ENCODE results near the gene SLIT3. TPM values are rescaled to one million over a fixed set of nuclear protein-coding genes. Genes with fewer than 3 reads are reported as not detected.

Gene SLIT3
- total RNA-seq, 1 experiment from 2014 or later = not detected

- H3K9me2 ChIP-seq (replicated peaks; ENCODE audit: insufficient read depth, low read length) = no peaks in the 10 kb centered on the region
- H3K4me3 ChIP-seq (ENCODE audit: low read length) = no peak overlapping the region
- DNase-seq = no peak
- H3K27me3 ChIP-seq (ENCODE audit: low read length) = no peaks in the 10 kb centered on the region
- no peaks in the 10 kb centered on the region for H4K20me1 ChIP-seq (ENCODE audit: insufficient read depth, low read depth, low read length)
- no peak overlapping the region for H3K4me2 ChIP-seq (ENCODE audit: low read depth, low read length, poor library complexity, severe bottlenecking)
- H3K27ac ChIP-seq (ENCODE audit: low read length) = no peak overlapping the region
- H2AFZ ChIP-seq (ENCODE audit: low read length) = no peak overlapping the region
- H3K36me3 ChIP-seq (ENCODE audit: insufficient read depth, low read length) = no peaks in the 10 kb centered on the region
- no peaks in the 10 kb centered on the region for H3K79me2 ChIP-seq (ENCODE audit: low read length)
- no peaks in the 10 kb centered on the region for H3K9me3 ChIP-seq (ENCODE audit: low read length)
- peaks cover 28% of the 10 kb centered on the region for H3K4me1 ChIP-seq (ENCODE audit: low read length)
- no peak overlapping the region for H3K9ac ChIP-seq (ENCODE audit: low read length)
Measured at GRCh38 chr5:168713051-168713450, 587.9 kb downstream of the SLIT3 start.

- Histone ChIP-seq H3K27me3 (ENCODE audit: low read length) (no peaks in the 10 kb centered on the region), H2AFZ (ENCODE audit: low read length) (no peak overlapping the region)
- DNase-seq = no peak
Measured at GRCh38 chr5:168712280-168712924, 588.5 kb downstream of the SLIT3 start.

GRCh38 chr5:168710706-168711105, 590.2 kb downstream of the SLIT3 start:
- Histone ChIP-seq H3K9me3 (ENCODE audit: low read length) (no peaks in the 10 kb centered on the region), H4K20me1 (ENCODE audit: insufficient read depth, low read depth, low read length) (no peaks in the 10 kb centered on the region), H3K36me3 (ENCODE audit: insufficient read depth, low read length) (no peaks in the 10 kb centered on the region), H3K9ac (ENCODE audit: low read length) (no peak overlapping the region), H3K79me2 (ENCODE audit: low read length) (no peaks in the 10 kb centered on the region), H3K4me1 (ENCODE audit: low read length) (peaks cover 28% of the 10 kb centered on the region), H2AFZ (ENCODE audit: low read length) (no peak overlapping the region), H3K4me2 (ENCODE audit: low read depth, low read length, poor library complexity, severe bottlenecking) (no peak overlapping the region), H3K27me3 (ENCODE audit: low read length) (no peaks in the 10 kb centered on the region), H3K9me2 (replicated peaks; ENCODE audit: insufficient read depth, low read length) (no peaks in the 10 kb centered on the region), H3K27ac (ENCODE audit: low read length) (no peak overlapping the region), H3K4me3 (ENCODE audit: low read length) (no peak overlapping the region)
- DNase-seq = no peak

More at GRCh38 chr5:168712280-168712924, 588.5 kb downstream of the SLIT3 start:
- Histone ChIP-seq H3K4me3 (ENCODE audit: low read length) (no peak overlapping the region), H4K20me1 (ENCODE audit: insufficient read depth, low read depth, low read length) (no peaks in the 10 kb centered on the region), H3K79me2 (ENCODE audit: low read length) (no peaks in the 10 kb centered on the region), H3K36me3 (ENCODE audit: insufficient read depth, low read length) (no peaks in the 10 kb centered on the region), H3K27ac (ENCODE audit: low read length) (no peak overlapping the region), H3K9me2 (replicated peaks; ENCODE audit: insufficient read depth, low read length) (no peaks in the 10 kb centered on the region), H3K4me1 (ENCODE audit: low read length) (peaks cover 28% of the 10 kb centered on the region), H3K9me3 (ENCODE audit: low read length) (no peaks in the 10 kb centered on the region), H3K4me2 (ENCODE audit: low read depth, low read length, poor library complexity, severe bottlenecking) (no peak overlapping the region), H3K9ac (ENCODE audit: low read length) (no peak overlapping the region)

GRCh38 chr5:168707716-168708695, 592.9 kb downstream of the SLIT3 start:
- Histone ChIP-seq H3K4me3 (ENCODE audit: low read length) (no peak overlapping the region), H3K79me2 (ENCODE audit: low read length) (no peaks in the 10 kb centered on the region), H3K36me3 (ENCODE audit: insufficient read depth, low read length) (no peaks in the 10 kb centered on the region), H4K20me1 (ENCODE audit: insufficient read depth, low read depth, low read length) (no peaks in the 10 kb centered on the region), H3K27me3 (ENCODE audit: low read length) (no peaks in the 10 kb centered on the region), H3K9me2 (replicated peaks; ENCODE audit: insufficient read depth, low read length) (no peaks in the 10 kb centered on the region), H3K9me3 (ENCODE audit: low read length) (no peaks in the 10 kb centered on the region), H3K4me1 (ENCODE audit: low read length) (peaks cover 8% of the 10 kb centered on the region), H3K27ac (ENCODE audit: low read length) (no peak overlapping the region), H2AFZ (ENCODE audit: low read length) (no peak overlapping the region), H3K4me2 (ENCODE audit: low read depth, low read length, poor library complexity, severe bottlenecking) (no peak overlapping the region), H3K9ac (ENCODE audit: low read length) (no peak overlapping the region)
- no peak for DNase-seq

- Histone ChIP-seq H4K20me1 (ENCODE audit: insufficient read depth, low read depth, low read length) (no peaks in the 10 kb centered on the region), H3K4me1 (ENCODE audit: low read length) (no peaks in the 10 kb centered on the region), H3K9ac (ENCODE audit: low read length) (no peak overlapping the region), H3K36me3 (ENCODE audit: insufficient read depth, low read length) (no peaks in the 10 kb centered on the region), H3K27me3 (ENCODE audit: low read length) (no peaks in the 10 kb centered on the region), H3K9me3 (ENCODE audit: low read length) (no peaks in the 10 kb centered on the region), H3K4me3 (ENCODE audit: low read length) (no peak overlapping the region), H3K27ac (ENCODE audit: low read length) (no peak overlapping the region), H3K9me2 (replicated peaks; ENCODE audit: insufficient read depth, low read length) (no peaks in the 10 kb centered on the region), H2AFZ (ENCODE audit: low read length) (no peak overlapping the region), H3K4me2 (ENCODE audit: low read depth, low read length, poor library complexity, severe bottlenecking) (no peak overlapping the region), H3K79me2 (ENCODE audit: low read length) (no peaks in the 10 kb centered on the region)
- peak; percentile 83 for DNase-seq
Measured at GRCh38 chr5:168706655-168707069, 594.3 kb downstream of the SLIT3 start.

GRCh38 chr5:168705321-168705720, 595.6 kb downstream of the SLIT3 start:
- Histone ChIP-seq H2AFZ (ENCODE audit: low read length) (no peak overlapping the region), H3K4me2 (ENCODE audit: low read depth, low read length, poor library complexity, severe bottlenecking) (no peak overlapping the region), H3K9me3 (ENCODE audit: low read length) (no peaks in the 10 kb centered on the region), H3K4me1 (ENCODE audit: low read length) (no peaks in the 10 kb centered on the region), H3K4me3 (ENCODE audit: low read length) (no peak overlapping the region), H3K27me3 (ENCODE audit: low read length) (no peaks in the 10 kb centered on the region), H3K9me2 (replicated peaks; ENCODE audit: insufficient read depth, low read length) (no peaks in the 10 kb centered on the region), H3K36me3 (ENCODE audit: insufficient read depth, low read length) (no peaks in the 10 kb centered on the region), H3K27ac (ENCODE audit: low read length) (no peak overlapping the region), H4K20me1 (ENCODE audit: insufficient read depth, low read depth, low read length) (no peaks in the 10 kb centered on the region), H3K79me2 (ENCODE audit: low read length) (no peaks in the 10 kb centered on the region), H3K9ac (ENCODE audit: low read length) (no peak overlapping the region)
- no peak for DNase-seq

GRCh38 chr5:168702511-168702910, 598.4 kb downstream of the SLIT3 start:
- Histone ChIP-seq H3K9me3 (ENCODE audit: low read length) (no peaks in the 10 kb centered on the region), H3K4me3 (ENCODE audit: low read length) (no peak overlapping the region), H3K9me2 (replicated peaks; ENCODE audit: insufficient read depth, low read length) (no peaks in the 10 kb centered on the region), H2AFZ (ENCODE audit: low read length) (no peak overlapping the region), H3K9ac (ENCODE audit: low read length) (no peak overlapping the region), H3K27ac (ENCODE audit: low read length) (no peak overlapping the region), H3K79me2 (ENCODE audit: low read length) (no peaks in the 10 kb centered on the region), H3K27me3 (ENCODE audit: low read length) (no peaks in the 10 kb centered on the region), H4K20me1 (ENCODE audit: insufficient read depth, low read depth, low read length) (no peaks in the 10 kb centered on the region), H3K36me3 (ENCODE audit: insufficient read depth, low read length) (no peaks in the 10 kb centered on the region), H3K4me1 (ENCODE audit: low read length) (no peaks in the 10 kb centered on the region), H3K4me2 (ENCODE audit: low read depth, low read length, poor library complexity, severe bottlenecking) (no peak overlapping the region)
- no peak for DNase-seq

- Histone ChIP-seq H3K4me1 (ENCODE audit: low read length) (no peaks in the 10 kb centered on the region), H3K79me2 (ENCODE audit: low read length) (no peaks in the 10 kb centered on the region), H3K27ac (ENCODE audit: low read length) (no peak overlapping the region), H3K4me3 (ENCODE audit: low read length) (no peak overlapping the region), H2AFZ (ENCODE audit: low read length) (no peak overlapping the region), H3K9me2 (replicated peaks; ENCODE audit: insufficient read depth, low read length) (no peaks in the 10 kb centered on the region), H3K36me3 (ENCODE audit: insufficient read depth, low read length) (no peaks in the 10 kb centered on the region), H3K27me3 (ENCODE audit: low read length) (no peaks in the 10 kb centered on the region), H3K9me3 (ENCODE audit: low read length) (no peaks in the 10 kb centered on the region), H4K20me1 (ENCODE audit: insufficient read depth, low read depth, low read length) (no peaks in the 10 kb centered on the region), H3K4me2 (ENCODE audit: low read depth, low read length, poor library complexity, severe bottlenecking) (no peak overlapping the region), H3K9ac (ENCODE audit: low read length) (no peak overlapping the region)
- no peak for DNase-seq
Measured at GRCh38 chr5:168701641-168702040, 599.3 kb downstream of the SLIT3 start.

All from Karpas-422 (cell line).